Urinary bladder (tissue), 4 donors: ENCODE data around the gene WASF2. TPM values are rescaled to one million over a fixed set of nuclear protein-coding genes. Genes with fewer than 3 reads are reported as not detected.
A peak's percentile ranks its signal among the peaks of the same experiment; 100 is the strongest.
"Not testable (repeated sequence)": the region's sequence is repeated elsewhere in the genome, so short reads cannot be mapped to it uniquely, and the experiment has no call there.

Experiments used
- DNase-seq: peaks from one replicate; pipeline ENCODE4 v3.0.0-alpha.2; 2015; ENCODE audit errors: extremely low spot score
- H3K27ac ChIP-seq: one replicate; pipeline ENCODE4 v1.5.1; 2013; ENCODE audit warnings: low read depth, mild to moderate bottlenecking, moderate library complexity
- H3K36me3 ChIP-seq: one replicate; pipeline ENCODE4 v1.6.1; 2013; ENCODE audit warnings: mild to moderate bottlenecking, moderate library complexity; ENCODE audit not compliant: insufficient read depth
- H3K4me1 ChIP-seq: one replicate; pipeline ENCODE4 v1.6.1; 2013; ENCODE audit warnings: mild to moderate bottlenecking, moderate library complexity; ENCODE audit not compliant: insufficient read depth
- H3K4me3 ChIP-seq: one replicate; pipeline ENCODE4 v1.5.1; 2013; ENCODE audit warnings: low read depth, low read length
- WGBS: extraction: QIAGEN DNeasy Blood & Tissue Kit; methylation state at CpG from one replicate; pipeline ENCODE4 v1.1.7; 2013; 5-methylcytosine and 5-hydroxymethylcytosine counted together
- polyA plus RNA-seq: library from polyadenylated mRNA; stranded (reverse); fragments of 200-250 nt; gene quantifications from one replicate; pipeline ENCODE4 v1.2.3, GENCODE V29; 2013
- total RNA-seq: library from RNA; depleted of rRNA; stranded (reverse); fragments of >200 nt; gene quantifications from one replicate; pipeline ENCODE4 v1.2.3, GENCODE V29; 2014
- donor health status: healthy with polysubstance abuse.
- donor health status: healthy.

The WASF2 gene
- total and polyA plus RNA-seq, 2 donors: 40.7 to 83.6 TPM

- no peak for DNase-seq
- Histone ChIP-seq H3K36me3 (no peaks in the 10 kb centered on the region), H3K4me1 (peaks cover 1% of the 10 kb centered on the region), H3K27ac (no peak overlapping the region), H3K4me3 (no peak overlapping the region)
- 50% methylated on average over 4 of the region's 4 CpGs for WGBS
Observed at GRCh38 chr1:27445177-27445936, 44.6 kb downstream of the WASF2 start.

GRCh38 chr1:27444632-27445031 lies 45.3 kb downstream of the WASF2 start:
- peak overlapping the region; percentile 23 for H3K27ac ChIP-seq
- H3K36me3 ChIP-seq: no peaks in the 10 kb centered on the region
- no peak overlapping the region for H3K4me3 ChIP-seq
- 49% methylated on average over 1 of the region's 1 CpG for WGBS
- no peak for DNase-seq
- H3K4me1 ChIP-seq: peaks cover 1% of the 10 kb centered on the region

DNA sequence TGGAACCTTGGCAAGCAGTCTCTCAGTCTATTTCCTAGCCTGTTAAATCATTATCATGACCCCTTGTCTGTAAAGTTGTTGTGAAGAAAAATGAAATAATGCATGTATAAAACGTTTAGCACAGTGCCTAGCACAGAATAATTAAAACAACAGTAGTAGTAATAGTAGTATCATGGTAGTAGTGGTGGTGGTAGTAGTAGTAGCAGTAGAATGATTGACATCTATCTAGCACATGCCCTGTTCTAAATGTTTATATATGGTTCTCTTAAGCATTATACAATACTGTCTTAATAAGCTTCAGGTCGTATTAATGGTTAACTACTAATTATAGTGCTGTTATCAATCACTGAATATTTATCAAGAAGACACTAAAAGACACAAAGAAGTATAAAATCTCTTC lies 50.8 kb downstream of the WASF2 start:
- no peak overlapping the region for H3K27ac ChIP-seq

DNA sequence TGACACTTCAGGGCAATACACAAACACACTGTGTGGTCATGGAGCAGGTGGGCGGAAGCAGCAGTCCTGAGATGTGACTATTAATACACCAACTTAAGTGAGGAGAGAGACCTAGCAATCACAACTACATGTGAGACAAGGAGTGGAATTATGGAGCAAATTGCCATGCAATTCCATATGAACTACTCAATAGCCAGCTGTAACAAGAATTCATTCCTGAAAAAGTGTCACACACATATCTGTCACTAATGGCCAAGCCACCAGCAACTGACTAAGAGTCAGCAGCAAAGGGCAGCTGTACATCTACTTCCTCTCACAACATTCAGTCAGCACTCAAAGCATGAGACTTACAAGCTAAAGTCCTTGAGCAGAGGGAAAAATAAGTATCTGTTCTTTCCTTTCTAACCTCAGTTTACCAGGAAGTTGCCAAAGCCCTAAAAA lies 51.3 kb downstream of the WASF2 start:
- Histone ChIP-seq H3K27ac (no peak overlapping the region), H3K4me1 (no peaks in the 10 kb centered on the region)

More for the DNA sequence above, 50.8 kb downstream of the WASF2 start:
- no peak for DNase-seq
- 42% methylated on average over 2 of the region's 2 CpGs for WGBS
- Histone ChIP-seq H3K36me3 (no peaks in the 10 kb centered on the region), H3K4me1 (no peaks in the 10 kb centered on the region), H3K4me3 (no peak overlapping the region)

DNA sequence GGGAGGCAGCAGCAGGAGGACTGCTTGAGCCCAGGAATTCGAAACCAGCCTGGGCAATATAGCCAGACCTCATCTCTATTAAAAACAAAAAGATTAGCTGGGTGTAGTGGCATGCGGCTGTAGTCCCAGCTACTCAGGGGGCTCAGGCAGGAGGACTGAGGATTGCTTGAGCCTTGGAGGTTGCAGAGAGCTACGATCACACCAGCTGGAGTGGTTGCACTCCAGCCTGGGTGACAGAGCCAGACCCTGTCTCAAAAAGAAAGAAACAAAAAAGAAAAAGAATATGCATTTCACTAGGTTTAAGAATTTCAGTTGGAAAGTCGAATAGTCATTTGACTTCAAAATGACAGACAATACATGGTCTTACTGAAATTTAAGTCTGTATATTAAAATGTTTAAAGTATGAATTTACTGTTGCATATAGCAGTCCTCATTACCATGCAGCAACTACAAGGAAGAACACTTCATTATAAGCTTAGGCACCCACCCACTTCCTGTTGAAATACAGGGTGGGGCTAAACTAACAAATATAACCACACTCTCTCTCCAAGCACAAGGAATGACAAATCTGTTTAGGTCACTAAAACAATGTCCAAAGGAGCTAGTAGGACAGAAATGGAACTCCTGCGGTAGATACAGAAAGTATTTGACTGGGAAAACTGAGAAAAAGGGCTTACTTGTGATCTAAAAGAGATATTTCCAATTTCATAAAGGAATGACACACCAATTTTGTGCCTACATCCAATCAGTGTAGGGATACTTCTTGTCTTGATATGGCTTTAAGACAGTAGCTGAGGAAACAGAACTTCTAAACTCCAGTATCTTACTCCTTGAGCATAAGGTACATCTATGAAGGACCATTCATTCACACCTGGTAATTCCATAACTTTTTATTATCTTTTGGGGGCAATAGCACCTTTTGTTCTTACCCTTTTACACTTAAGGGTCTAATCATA lies 53.5 kb downstream of the WASF2 start:
- DNase-seq: peak; percentile 47
- Histone ChIP-seq H3K4me1 (no peaks in the 10 kb centered on the region), H3K36me3 (no peaks in the 10 kb centered on the region), H3K4me3 (no peak overlapping the region), H3K27ac (peak overlapping the region; percentile 78)
- 36% methylated on average over 5 of the region's 5 CpGs for whole genome bisulfite sequencing

More for the DNA sequence above, 51.3 kb downstream of the WASF2 start:
- no peak overlapping the region for H3K4me3 ChIP-seq
- DNase-seq: no peak
- H3K36me3 ChIP-seq: no peaks in the 10 kb centered on the region
- WGBS: 92% methylated on average over 1 of the region's 1 CpG

DNA sequence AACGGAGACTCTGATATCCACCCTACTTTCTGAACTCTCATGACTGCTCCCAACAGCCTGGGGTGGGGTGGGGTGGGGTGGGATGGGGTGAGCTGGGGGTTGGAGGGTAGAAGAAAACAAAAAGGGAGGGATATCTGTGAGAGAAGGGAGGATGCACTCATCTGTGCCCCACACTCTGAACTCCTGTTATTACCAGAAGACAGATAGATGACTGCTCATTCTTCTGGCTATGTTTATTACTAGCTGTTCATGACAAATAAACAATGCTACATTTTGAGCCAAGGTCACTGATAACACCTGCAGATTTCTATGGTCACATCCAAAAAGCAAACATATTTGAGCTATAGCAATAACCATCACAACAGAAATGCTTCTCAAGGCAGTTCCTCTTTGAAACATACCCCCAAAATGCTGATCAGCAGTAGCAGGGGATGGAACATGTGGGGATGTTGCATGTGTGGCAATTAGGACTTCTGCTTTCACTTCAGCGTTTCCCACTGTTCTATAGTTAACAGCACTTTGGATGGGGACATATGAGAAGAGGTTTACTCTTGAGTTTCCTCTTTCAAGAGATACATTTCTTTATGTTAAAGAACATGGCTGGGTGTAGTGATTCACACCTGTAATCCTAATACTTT lies 54.3 kb downstream of the WASF2 start:
- 58% methylated on average over 2 of the region's 2 CpGs for WGBS
- Histone ChIP-seq H3K4me1 (no peaks in the 10 kb centered on the region), H3K36me3 (no peaks in the 10 kb centered on the region), H3K4me3 (no peak overlapping the region), H3K27ac (no peak overlapping the region)
- no peak for DNase-seq

GRCh38 chr1:27433706-27434105 lies 56.3 kb downstream of the WASF2 start:
- WGBS: 83% methylated on average over 3 of the region's 3 CpGs
- H3K4me3 ChIP-seq: no peak overlapping the region
- no peak overlapping the region for H3K27ac ChIP-seq
- DNase-seq: no peak
- no peaks in the 10 kb centered on the region for H3K36me3 ChIP-seq
- H3K4me1 ChIP-seq: no peaks in the 10 kb centered on the region

DNA sequence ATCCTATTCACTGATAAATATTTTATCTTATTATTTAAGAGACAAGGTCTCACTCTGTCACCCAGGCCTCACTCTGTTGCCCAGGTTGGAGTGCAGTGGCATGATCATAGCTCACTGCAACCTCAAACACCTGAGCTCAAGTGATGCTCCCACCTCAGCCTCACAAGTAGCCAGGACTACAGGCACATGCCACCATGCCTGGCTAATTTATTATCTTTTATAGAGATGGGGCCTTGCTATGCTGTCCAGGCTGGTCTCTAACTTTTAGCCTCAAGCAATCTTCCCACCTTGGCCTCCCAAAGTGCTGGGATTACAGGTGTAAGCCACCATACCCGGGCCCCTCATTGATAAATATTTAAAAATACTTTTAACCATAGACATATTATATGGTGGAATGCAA lies 57.2 kb downstream of the WASF2 start:
- 54% methylated on average over 1 of the region's 1 CpG for WGBS
- H3K27ac ChIP-seq, H3K36me3 ChIP-seq, H3K4me1 ChIP-seq, DNase-seq, H3K4me3 ChIP-seq: not testable (repeated sequence)

- 95% methylated on average over 2 of the region's 2 CpGs for WGBS
- no peak for DNase-seq
- Histone ChIP-seq H3K27ac (no peak overlapping the region), H3K4me1 (no peaks in the 10 kb centered on the region), H3K4me3 (no peak overlapping the region), H3K36me3 (no peaks in the 10 kb centered on the region)
Observed at GRCh38 chr1:27431601-27431940, 58.4 kb downstream of the WASF2 start.

DNA sequence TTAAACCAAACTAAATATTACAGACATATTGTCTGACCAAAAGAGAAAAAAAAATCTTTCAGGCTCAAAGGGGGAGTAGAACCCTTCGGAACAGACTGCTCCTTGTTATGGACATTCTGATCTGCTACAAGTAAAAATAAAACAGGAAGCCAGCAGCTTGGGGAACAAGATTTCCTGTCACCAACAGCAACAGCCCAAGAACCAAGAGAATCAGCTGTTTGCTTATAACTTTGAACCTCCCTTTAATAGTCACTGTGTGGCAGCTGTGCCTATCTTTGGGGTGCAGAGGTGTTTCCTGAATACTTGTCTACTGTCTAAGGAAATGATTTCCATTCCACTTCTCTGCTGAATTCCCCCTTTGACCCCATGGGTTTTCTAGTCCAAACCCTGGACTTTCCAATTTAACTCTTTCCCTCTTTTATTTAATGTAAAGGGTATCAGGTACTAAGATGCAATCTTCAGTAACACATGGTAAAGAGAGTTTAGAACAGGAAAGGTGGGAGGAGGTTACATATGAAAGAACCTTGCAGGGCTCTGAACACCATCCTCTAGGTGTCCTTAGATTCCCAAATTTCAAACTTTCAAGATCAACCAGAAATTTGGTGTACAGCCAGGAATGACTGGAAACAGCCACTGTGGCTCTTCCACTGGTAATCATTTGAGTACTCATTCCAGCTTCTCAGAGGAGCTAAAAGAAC lies 58.9 kb downstream of the WASF2 start:
- 13% methylated on average over 1 of the region's 1 CpG for WGBS
- no peaks in the 10 kb centered on the region for H3K36me3 ChIP-seq
- no peak overlapping the region for H3K4me3 ChIP-seq
- peak overlapping the region; percentile 66 for H3K27ac ChIP-seq
- no peaks in the 10 kb centered on the region for H3K4me1 ChIP-seq
- no peak for DNase-seq

GRCh38 chr1:27429029-27429425 lies 60.9 kb downstream of the WASF2 start:
- Histone ChIP-seq H3K36me3 (no peaks in the 10 kb centered on the region), H3K4me1 (no peaks in the 10 kb centered on the region), H3K27ac (peak overlapping the region; percentile 16), H3K4me3 (no peak overlapping the region)
- no peak for DNase-seq
- WGBS: 41% methylated on average over 2 of the region's 2 CpGs

DNA sequence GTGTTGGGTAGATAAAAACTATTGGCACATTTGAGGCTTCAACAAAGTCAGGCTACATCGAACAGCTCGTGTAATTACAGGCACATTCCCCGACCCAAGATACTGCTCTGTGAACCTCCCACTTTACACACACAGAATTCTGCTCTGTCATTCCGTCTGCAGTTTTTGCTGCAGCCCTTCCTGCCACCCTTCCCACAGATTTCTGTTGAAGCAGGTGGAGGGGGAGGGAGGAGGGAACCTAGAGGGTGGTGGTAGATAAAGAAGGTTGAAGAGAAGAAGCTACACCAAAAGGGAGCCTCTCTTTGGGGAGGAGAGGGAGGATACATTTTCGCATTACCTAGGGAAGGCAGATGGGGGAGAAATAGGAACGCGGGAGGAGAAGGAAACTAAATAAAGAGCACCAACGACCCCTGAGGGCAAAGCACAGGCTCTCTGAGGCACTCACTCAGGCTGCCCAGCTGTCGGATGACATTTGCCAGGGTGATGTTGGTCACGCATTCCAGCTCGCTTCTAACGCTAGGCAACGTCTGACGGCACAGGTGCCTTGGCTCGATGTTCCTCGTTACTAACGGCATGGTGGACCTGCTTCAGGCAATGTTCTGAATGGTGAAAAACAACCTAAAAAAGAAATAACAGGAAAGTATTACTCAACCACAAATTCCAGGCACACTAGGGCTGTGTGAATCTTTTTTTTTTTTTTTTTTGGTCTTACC lies 61.5 kb downstream of the WASF2 start:
- Histone ChIP-seq H3K4me1 (no peaks in the 10 kb centered on the region), H3K36me3 (no peaks in the 10 kb centered on the region), H3K4me3 (no peak overlapping the region), H3K27ac (peak overlapping the region; percentile 14)
- no peak for DNase-seq
- 37% methylated on average over 17 of the region's 17 CpGs for WGBS
